C4-2B (cell line): ENCODE measurements around the gene DIPK1C.
A peak's percentile ranks its signal among the peaks of the same experiment; 100 is the strongest.

ENCODE experiments used
- H3K27ac ChIP-seq: fragments of 450-650 bp; 2 replicates; pipeline ENCODE4 v1.5.1; 2017
- ZFX ChIP-seq: fragments of 450-650 bp; IDR thresholded peaks from 2 replicates; pipeline ENCODE4 v1.6.1; 2017
- TF ChIP-seq, protein P1 (sequence below): fragments of 450-650 bp; conservative IDR thresholded peaks from 2 replicates; pipeline ENCODE4 v1.5.1; 2017; ENCODE audit warnings: mild to moderate bottlenecking

DIPK1C gene

GRCh38 chr18:74493689-74494088, 36.6 kb upstream of the DIPK1C start:
- TF ChIP-seq, protein P1, sequence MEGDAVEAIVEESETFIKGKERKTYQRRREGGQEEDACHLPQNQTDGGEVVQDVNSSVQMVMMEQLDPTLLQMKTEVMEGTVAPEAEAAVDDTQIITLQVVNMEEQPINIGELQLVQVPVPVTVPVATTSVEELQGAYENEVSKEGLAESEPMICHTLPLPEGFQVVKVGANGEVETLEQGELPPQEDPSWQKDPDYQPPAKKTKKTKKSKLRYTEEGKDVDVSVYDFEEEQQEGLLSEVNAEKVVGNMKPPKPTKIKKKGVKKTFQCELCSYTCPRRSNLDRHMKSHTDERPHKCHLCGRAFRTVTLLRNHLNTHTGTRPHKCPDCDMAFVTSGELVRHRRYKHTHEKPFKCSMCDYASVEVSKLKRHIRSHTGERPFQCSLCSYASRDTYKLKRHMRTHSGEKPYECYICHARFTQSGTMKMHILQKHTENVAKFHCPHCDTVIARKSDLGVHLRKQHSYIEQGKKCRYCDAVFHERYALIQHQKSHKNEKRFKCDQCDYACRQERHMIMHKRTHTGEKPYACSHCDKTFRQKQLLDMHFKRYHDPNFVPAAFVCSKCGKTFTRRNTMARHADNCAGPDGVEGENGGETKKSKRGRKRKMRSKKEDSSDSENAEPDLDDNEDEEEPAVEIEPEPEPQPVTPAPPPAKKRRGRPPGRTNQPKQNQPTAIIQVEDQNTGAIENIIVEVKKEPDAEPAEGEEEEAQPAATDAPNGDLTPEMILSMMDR: peak; percentile 74
- no peak for TF ChIP-seq ZFX
- H3K27ac ChIP-seq: no peak overlapping the region

- H3K27ac ChIP-seq: no peak overlapping the region
- no peak for TF ChIP-seq ZFX
- TF ChIP-seq, protein P1: no peak
These were observed 35.2 kb upstream of the DIPK1C start for GRCh38 chr18:74492259-74492658.

- H3K27ac ChIP-seq: no peak overlapping the region
- TF ChIP-seq, protein P1: no peak
- TF ChIP-seq ZFX: no peak
These were observed 32.6 kb upstream of the DIPK1C start for GRCh38 chr18:74489676-74490075.

GRCh38 chr18:74488864-74489263, 31.8 kb upstream of the DIPK1C start:
- TF ChIP-seq, protein P1: no peak
- TF ChIP-seq ZFX: no peak
- H3K27ac ChIP-seq: no peak overlapping the region

- H3K27ac ChIP-seq: no peak overlapping the region
- TF ChIP-seq, protein P1: no peak
- no peak for TF ChIP-seq ZFX
These were observed 31.2 kb upstream of the DIPK1C start for GRCh38 chr18:74488354-74488753.

DNA sequence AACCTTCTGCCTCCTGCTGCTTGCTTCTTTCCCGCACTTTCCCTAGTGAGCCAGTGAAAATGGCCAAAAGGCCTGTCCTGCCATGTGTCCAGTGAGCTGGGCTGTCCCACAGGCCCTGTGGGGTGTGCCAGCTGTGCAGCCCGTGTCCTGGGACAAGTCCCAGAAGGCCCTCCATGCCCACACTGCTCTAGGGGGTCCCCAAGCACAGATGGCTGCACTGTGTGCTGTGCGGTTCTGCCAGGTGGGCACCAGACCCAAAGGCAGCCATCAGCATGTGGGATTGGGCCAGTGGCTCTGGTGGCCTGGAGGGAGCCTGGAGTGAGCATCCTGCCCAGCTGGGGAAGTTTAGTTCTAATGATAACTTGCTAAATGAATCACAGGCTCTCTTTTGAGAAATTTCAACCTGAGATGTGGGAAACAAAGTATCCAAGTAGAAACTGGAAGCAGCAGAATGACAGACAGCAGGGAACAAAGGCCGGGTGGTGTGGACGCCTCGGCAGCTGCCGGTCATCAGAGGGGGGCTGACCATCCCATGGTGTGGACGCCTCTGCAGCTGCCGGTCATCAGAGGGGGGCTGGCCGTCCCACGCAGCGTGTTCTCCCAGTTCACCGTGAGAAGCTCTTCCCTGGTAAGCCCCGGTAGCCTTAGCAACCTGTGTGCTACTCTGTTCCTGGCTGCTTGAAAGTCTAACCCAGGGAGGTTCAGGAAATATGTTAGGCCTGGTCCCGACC, 29.2 kb upstream of the DIPK1C start:
- no peak for TF ChIP-seq ZFX
- TF ChIP-seq, protein P1: no peak
- no peak overlapping the region for H3K27ac ChIP-seq

DNA sequence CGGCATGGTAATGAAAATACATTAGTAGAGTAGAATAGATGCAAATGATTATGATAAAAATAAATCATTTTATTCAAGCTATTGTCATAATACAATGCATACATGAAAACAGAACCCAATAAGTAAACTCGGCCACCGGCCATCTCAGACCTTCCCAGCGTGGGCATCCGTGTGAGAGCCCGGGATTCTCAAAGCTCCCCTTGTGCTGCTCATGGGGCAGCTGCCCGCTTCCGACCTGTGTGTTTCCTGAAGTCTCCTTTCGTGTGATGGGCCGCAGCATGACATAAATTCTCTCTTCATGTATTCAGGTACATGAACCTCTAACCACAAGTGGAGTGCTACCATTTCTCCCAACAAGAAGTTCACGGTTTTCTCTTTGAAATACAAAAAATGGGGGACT, 25.6 kb upstream of the DIPK1C start:
- H3K27ac ChIP-seq: no peak overlapping the region
- TF ChIP-seq, protein P1: no peak
